ENCODE results near the gene NR1I3.

Gene NR1I3

DNA sequence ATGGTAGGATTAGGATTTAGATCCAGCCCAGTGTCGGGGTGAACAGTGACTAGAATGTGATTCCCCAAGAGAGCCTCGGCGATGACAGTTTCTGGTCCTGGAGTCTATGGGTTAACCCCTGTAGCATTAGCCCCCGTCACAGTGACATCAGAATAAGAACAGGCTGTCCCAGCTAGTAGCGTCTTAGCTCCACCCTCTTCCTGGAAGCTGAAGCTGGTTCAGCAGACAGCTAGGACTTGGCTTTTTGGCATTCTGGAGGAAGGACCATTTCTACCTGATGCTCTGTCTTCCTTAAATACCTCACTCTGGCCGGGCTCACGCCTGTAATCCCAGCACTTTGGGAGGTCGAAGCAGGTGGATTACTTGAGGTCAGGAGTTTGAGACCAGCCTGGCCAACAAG is 30.8 kb downstream of the NR1I3 start:
- TF ChIP-seq ZNF335 (tag by site-specific recombination; conservative IDR thresholded peaks at IDR 0.05): no peak
- TF ChIP-seq ZNF626 (tag by site-specific recombination; IDR thresholded peaks at IDR 0.05): no peak
- TF ChIP-seq, protein P1, sequence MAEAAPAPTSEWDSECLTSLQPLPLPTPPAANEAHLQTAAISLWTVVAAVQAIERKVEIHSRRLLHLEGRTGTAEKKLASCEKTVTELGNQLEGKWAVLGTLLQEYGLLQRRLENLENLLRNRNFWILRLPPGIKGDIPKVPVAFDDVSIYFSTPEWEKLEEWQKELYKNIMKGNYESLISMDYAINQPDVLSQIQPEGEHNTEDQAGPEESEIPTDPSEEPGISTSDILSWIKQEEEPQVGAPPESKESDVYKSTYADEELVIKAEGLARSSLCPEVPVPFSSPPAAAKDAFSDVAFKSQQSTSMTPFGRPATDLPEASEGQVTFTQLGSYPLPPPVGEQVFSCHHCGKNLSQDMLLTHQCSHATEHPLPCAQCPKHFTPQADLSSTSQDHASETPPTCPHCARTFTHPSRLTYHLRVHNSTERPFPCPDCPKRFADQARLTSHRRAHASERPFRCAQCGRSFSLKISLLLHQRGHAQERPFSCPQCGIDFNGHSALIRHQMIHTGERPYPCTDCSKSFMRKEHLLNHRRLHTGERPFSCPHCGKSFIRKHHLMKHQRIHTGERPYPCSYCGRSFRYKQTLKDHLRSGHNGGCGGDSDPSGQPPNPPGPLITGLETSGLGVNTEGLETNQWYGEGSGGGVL (tag by site-specific recombination; IDR thresholded peaks at IDR 0.05): no peak
- TF ChIP-seq ZNF660 (tag by site-specific recombination; IDR thresholded peaks at IDR 0.05): no peak
- TF ChIP-seq ZNF354C (tag by site-specific recombination; IDR thresholded peaks at IDR 0.05; ENCODE audit: borderline replicate concordance, low read depth): no peak
- TF ChIP-seq SP2 (tag by site-specific recombination; IDR thresholded peaks at IDR 0.05): no peak
- TF ChIP-seq, protein P2, sequence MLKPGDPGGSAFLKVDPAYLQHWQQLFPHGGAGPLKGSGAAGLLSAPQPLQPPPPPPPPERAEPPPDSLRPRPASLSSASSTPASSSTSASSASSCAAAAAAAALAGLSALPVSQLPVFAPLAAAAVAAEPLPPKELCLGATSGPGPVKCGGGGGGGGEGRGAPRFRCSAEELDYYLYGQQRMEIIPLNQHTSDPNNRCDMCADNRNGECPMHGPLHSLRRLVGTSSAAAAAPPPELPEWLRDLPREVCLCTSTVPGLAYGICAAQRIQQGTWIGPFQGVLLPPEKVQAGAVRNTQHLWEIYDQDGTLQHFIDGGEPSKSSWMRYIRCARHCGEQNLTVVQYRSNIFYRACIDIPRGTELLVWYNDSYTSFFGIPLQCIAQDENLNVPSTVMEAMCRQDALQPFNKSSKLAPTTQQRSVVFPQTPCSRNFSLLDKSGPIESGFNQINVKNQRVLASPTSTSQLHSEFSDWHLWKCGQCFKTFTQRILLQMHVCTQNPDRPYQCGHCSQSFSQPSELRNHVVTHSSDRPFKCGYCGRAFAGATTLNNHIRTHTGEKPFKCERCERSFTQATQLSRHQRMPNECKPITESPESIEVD (tag by site-specific recombination; IDR thresholded peaks at IDR 0.05): no peak
- TF ChIP-seq ZNF791 (tag by site-specific recombination; IDR thresholded peaks at IDR 0.05): no peak
- no peak for TF ChIP-seq ZBTB48 (tag by site-specific recombination; IDR thresholded peaks at IDR 0.05)
- TF ChIP-seq FEZF1 (tag by site-specific recombination; IDR thresholded peaks at IDR 0.05): no peak
- no peak for TF ChIP-seq ZNF555 (tag by site-specific recombination; conservative IDR thresholded peaks at IDR 0.05)
- TF ChIP-seq ZNF785 (tag by site-specific recombination; IDR thresholded peaks at IDR 0.05): no peak
- TF ChIP-seq HOXD13 (CRISPR knock-in tag; IDR thresholded peaks at IDR 0.05; ENCODE audit: borderline replicate concordance): no peak
- no peak overlapping the region for H3K27ac ChIP-seq (ENCODE audit: extremely low read depth, low read depth, low read length)
- CTCF ChIA-PET: interaction anchor here (1.6 to 6.8 kb wide), 3 partner anchors 14 to 175 kb away, joined by 5 to 82 read pairs (median 31); partner anchors contain the start of genes APOA2 and TOMM40L
- no peaks in the 10 kb centered on the region for H3K9me3 ChIP-seq (ENCODE audit: control insufficient read depth, insufficient read depth, low read depth, low read length)
- peaks cover 43 to 82% of the 10 kb centered on the region in 2 experiments for H3K36me3 ChIP-seq (ENCODE audit: control insufficient read depth in 2 of 2, insufficient read depth in 1 of 2, low read length in 2 of 2)
- H3K4me3 ChIP-seq (ENCODE audit: low read depth, low read length): no peak overlapping the region
- H3K4me1 ChIP-seq (ENCODE audit: control insufficient read depth, insufficient read depth, low read length): no peaks in the 10 kb centered on the region
- POLR2A ChIA-PET: interaction anchor here (0.6 kb wide), 1 partner anchor 19 kb away, joined by 7 read pairs; the partner anchor contains the start of gene TOMM40L

DNA sequence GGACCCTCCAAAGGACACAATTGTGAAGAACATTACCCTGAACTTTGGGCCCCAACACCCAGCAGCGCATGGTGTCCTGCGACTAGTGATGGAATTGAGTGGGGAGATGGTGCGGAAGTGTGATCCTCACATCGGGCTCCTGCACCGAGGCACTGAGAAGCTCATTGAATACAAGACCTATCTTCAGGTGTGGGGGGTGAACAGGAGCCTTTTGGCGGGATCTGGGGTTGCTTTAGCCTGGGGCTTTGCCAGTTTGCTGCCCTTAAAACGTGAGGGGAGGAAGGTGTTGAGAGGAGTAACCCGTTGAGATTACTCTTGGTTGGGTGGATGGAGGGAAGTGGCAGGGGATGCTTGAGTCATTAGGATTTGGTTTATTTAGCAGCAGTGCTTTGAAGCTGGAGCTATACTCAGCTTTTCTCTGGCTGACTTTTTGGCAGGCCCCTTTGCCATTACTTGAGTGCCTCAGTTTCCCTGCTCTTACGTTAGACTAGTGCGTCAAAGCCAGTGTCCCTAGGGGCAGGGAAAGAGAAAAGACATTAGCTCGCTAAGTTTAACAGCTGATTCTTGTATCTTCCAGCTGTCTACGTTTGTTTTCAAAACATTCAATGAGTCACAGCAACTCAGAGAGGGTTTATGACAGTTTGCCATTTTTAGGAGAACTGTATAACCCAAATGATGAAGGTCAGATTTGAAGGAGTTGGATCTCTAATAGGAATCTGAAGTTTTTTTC is 31.4 kb downstream of the NR1I3 start:
- Histone ChIP-seq H3K27ac (ENCODE audit: extremely low read depth, low read depth, low read length) (no peak overlapping the region), H3K9me3 (ENCODE audit: control insufficient read depth, insufficient read depth, low read depth, low read length) (no peaks in the 10 kb centered on the region), H3K4me1 (ENCODE audit: control insufficient read depth, insufficient read depth, low read length) (peaks cover under 1% of the 10 kb centered on the region; the same call in 1 of the 2 replicates), H3K4me3 (ENCODE audit: low read depth, low read length) (no peak overlapping the region), H3K36me3 (ENCODE audit: control insufficient read depth in 2 of 2, insufficient read depth in 1 of 2, low read length in 2 of 2) (peaks cover 38 to 76% of the 10 kb centered on the region in 2 experiments)
- ChIA-PET POLR2A (interaction anchor here (0.6 kb wide), 1 partner anchor 19 kb away, joined by 7 read pairs; the partner anchor contains the start of gene TOMM40L), CTCF (interaction anchor here (0.6 to 4.9 kb wide), 7 partner anchors 14 to 196 kb away, joined by 3 to 32 read pairs (median 5); partner anchors contain the start of genes APOA2 and TOMM40L)
- TF ChIP-seq ZNF366 (tag by site-specific recombination; conservative IDR thresholded peaks at IDR 0.05) (no peak; the same call in 1 of the 2 replicates), ZBTB21 (tag by site-specific recombination; IDR thresholded peaks at IDR 0.05) (no peak), ZNF654 (tag by site-specific recombination; IDR thresholded peaks at IDR 0.05; ENCODE audit: low read depth) (no peak), SCRT2 (tag by site-specific recombination; IDR thresholded peaks at IDR 0.05) (no peak), ZNF266 (tag by site-specific recombination; IDR thresholded peaks at IDR 0.05; ENCODE audit: low read depth) (no peak), ZFP41 (tag by site-specific recombination; IDR thresholded peaks at IDR 0.05; ENCODE audit: borderline replicate concordance) (no peak), ZNF350 (tag by site-specific recombination; IDR thresholded peaks at IDR 0.05) (no peak), ZNF76 (tag by site-specific recombination; IDR thresholded peaks at IDR 0.05; ENCODE audit: borderline replicate concordance, low read depth) (no peak)
- TF ChIP-seq, protein P3, sequence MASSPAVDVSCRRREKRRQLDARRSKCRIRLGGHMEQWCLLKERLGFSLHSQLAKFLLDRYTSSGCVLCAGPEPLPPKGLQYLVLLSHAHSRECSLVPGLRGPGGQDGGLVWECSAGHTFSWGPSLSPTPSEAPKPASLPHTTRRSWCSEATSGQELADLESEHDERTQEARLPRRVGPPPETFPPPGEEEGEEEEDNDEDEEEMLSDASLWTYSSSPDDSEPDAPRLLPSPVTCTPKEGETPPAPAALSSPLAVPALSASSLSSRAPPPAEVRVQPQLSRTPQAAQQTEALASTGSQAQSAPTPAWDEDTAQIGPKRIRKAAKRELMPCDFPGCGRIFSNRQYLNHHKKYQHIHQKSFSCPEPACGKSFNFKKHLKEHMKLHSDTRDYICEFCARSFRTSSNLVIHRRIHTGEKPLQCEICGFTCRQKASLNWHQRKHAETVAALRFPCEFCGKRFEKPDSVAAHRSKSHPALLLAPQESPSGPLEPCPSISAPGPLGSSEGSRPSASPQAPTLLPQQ (tag by site-specific recombination; IDR thresholded peaks at IDR 0.05): no peak
- TF ChIP-seq, protein P1 (tag by site-specific recombination; IDR thresholded peaks at IDR 0.05): no peak
- TF ChIP-seq, protein P4, sequence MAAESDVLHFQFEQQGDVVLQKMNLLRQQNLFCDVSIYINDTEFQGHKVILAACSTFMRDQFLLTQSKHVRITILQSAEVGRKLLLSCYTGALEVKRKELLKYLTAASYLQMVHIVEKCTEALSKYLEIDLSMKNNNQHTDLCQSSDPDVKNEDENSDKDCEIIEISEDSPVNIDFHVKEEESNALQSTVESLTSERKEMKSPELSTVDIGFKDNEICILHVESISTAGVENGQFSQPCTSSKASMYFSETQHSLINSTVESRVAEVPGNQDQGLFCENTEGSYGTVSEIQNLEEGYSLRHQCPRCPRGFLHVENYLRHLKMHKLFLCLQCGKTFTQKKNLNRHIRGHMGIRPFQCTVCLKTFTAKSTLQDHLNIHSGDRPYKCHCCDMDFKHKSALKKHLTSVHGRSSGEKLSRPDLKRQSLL (tag by site-specific recombination; IDR thresholded peaks at IDR 0.05): no peak
- TF ChIP-seq, protein P5, sequence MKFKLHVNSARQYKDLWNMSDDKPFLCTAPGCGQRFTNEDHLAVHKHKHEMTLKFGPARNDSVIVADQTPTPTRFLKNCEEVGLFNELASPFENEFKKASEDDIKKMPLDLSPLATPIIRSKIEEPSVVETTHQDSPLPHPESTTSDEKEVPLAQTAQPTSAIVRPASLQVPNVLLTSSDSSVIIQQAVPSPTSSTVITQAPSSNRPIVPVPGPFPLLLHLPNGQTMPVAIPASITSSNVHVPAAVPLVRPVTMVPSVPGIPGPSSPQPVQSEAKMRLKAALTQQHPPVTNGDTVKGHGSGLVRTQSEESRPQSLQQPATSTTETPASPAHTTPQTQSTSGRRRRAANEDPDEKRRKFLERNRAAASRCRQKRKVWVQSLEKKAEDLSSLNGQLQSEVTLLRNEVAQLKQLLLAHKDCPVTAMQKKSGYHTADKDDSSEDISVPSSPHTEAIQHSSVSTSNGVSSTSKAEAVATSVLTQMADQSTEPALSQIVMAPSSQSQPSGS (tag by site-specific recombination; IDR thresholded peaks at IDR 0.05; ENCODE audit: low read depth): no peak

Measured in HEK293 (cell line).